MM.1S (cell line): ENCODE results near the gene OTX1.

Experiments
- DNase-seq: peaks from one replicate; pipeline ENCODE4 v3.0.0-alpha.2; 2015
- H2AFZ ChIP-seq: fragments of 300-600 bp; sonication (generic); 2 replicates; pipeline ENCODE4 v1.6.0; 2016; ENCODE audit warnings: antibody characterized with exemption, low read length
- H3F3A ChIP-seq: fragments of 300-600 bp; sonication (generic); 2 replicates; pipeline ENCODE4 v1.6.1; 2016; ENCODE audit warnings: mild to moderate bottlenecking, antibody characterized with exemption, low read length, moderate library complexity, mixed read lengths; ENCODE audit not compliant: insufficient read depth
- H3K27ac ChIP-seq: fragments of 300-600 bp; sonication (generic); 2 replicates; pipeline ENCODE4 v1.5.1; 2016; ENCODE audit warnings: mild to moderate bottlenecking, low read length
- H3K27me3 ChIP-seq: fragments of 300-600 bp; sonication (generic); replicated peaks from 2 replicates; pipeline ENCODE4 v1.6.0; 2016; ENCODE audit warnings: low read length; ENCODE audit not compliant: insufficient read depth
- H3K36me3 ChIP-seq: fragments of 300-600 bp; sonication (generic); replicated peaks from 2 replicates; pipeline ENCODE4 v1.6.1; 2016; ENCODE audit warnings: mild to moderate bottlenecking, low read length, mixed read lengths; ENCODE audit not compliant: insufficient read depth
- H3K4me1 ChIP-seq: fragments of 300-600 bp; sonication (generic); 2 replicates; pipeline ENCODE4 v1.6.1; 2016; ENCODE audit warnings: low read length, mixed read lengths
- H3K4me2 ChIP-seq: fragments of 300-600 bp; sonication (generic); 2 replicates; pipeline ENCODE4 v1.6.0; 2016; ENCODE audit warnings: low read depth, low read length
- H3K4me3 ChIP-seq: fragments of 300-600 bp; sonication (generic); 2 replicates; pipeline ENCODE4 v1.5.1; 2016; ENCODE audit warnings: low read length, mixed read lengths
- H3K79me2 ChIP-seq: fragments of 300-600 bp; sonication (generic); 2 replicates; pipeline ENCODE4 v1.6.1; 2016; ENCODE audit warnings: mixed run types, low read length, mixed read lengths
- H3K9ac ChIP-seq: fragments of 300-600 bp; sonication (generic); 2 replicates; pipeline ENCODE4 v1.6.1; 2016; ENCODE audit warnings: low read length, mixed read lengths
- H3K9me2 ChIP-seq: fragments of 300-600 bp; sonication (generic); replicated peaks from 2 replicates; pipeline ENCODE4 v1.6.1; 2016; ENCODE audit warnings: mild to moderate bottlenecking, low read length, mixed read lengths; ENCODE audit not compliant: insufficient read depth
- H3K9me3 ChIP-seq: fragments of 300-600 bp; sonication (generic); replicated peaks from 2 replicates; pipeline ENCODE4 v1.6.1; 2016; ENCODE audit warnings: mild to moderate bottlenecking, low read length, mixed read lengths; ENCODE audit not compliant: insufficient read depth
- H4K20me1 ChIP-seq: fragments of 300-600 bp; sonication (generic); 2 replicates; pipeline ENCODE4 v1.6.1; 2016; ENCODE audit warnings: mild to moderate bottlenecking, low read length, moderate library complexity, mixed read lengths; ENCODE audit not compliant: insufficient read depth
- EZH2 ChIP-seq: fragments of 300-600 bp; sonication (generic); optimal IDR thresholded peaks from 2 replicates; pipeline ENCODE3; 2017; ENCODE audit warnings: low read depth, mild to moderate bottlenecking, antibody characterized with exemption, low read length, mixed read lengths
- EZH2phosphoT487 ChIP-seq: fragments of 300-600 bp; sonication (generic); IDR thresholded peaks from 2 replicates; pipeline ENCODE4 v1.6.1; 2018; ENCODE audit warnings: antibody characterized with exemption, low read length
- TF ChIP-seq, protein P1 (sequence below): fragments of 300-600 bp; sonication (generic); IDR thresholded peaks from 2 replicates; pipeline ENCODE4 v1.5.1; 2016; ENCODE audit warnings: antibody characterized with exemption, low read length, mixed read lengths

Gene OTX1

DNA sequence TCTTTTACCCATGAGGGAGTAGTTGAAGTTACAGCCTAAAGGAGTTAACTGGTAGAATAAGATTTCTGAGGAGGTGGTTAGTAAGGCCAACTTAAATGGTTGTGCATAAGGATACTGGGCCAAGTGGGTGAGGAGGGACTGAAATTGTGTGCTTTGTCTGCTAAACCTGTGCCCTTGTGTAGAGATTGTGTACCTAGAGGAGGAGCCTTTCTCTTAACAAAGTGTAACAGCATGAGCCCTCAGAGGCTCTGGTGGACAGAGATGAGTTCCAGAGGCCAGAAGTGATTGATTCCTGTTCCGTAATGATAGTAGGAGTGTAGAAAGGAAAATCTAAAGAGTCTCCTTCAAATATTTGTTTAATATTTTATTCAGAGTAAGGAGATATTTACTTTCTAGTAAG lies 42.9 kb downstream of the OTX1 start:
- Histone ChIP-seq H3K9ac (no peak overlapping the region), H3K4me3 (no peak overlapping the region), H3K4me1 (no peaks in the 10 kb centered on the region), H3K79me2 (no peaks in the 10 kb centered on the region), H2AFZ (no peak overlapping the region), H3K4me2 (no peak overlapping the region), H4K20me1 (no peaks in the 10 kb centered on the region), H3F3A (no peaks in the 10 kb centered on the region), H3K27me3 (no peaks in the 10 kb centered on the region), H3K27ac (no peak overlapping the region), H3K9me2 (no peaks in the 10 kb centered on the region), H3K9me3 (no peaks in the 10 kb centered on the region), H3K36me3 (no peaks in the 10 kb centered on the region)
- TF ChIP-seq EZH2 (no peak), EZH2phosphoT487 (no peak)
- TF ChIP-seq, protein P1, sequence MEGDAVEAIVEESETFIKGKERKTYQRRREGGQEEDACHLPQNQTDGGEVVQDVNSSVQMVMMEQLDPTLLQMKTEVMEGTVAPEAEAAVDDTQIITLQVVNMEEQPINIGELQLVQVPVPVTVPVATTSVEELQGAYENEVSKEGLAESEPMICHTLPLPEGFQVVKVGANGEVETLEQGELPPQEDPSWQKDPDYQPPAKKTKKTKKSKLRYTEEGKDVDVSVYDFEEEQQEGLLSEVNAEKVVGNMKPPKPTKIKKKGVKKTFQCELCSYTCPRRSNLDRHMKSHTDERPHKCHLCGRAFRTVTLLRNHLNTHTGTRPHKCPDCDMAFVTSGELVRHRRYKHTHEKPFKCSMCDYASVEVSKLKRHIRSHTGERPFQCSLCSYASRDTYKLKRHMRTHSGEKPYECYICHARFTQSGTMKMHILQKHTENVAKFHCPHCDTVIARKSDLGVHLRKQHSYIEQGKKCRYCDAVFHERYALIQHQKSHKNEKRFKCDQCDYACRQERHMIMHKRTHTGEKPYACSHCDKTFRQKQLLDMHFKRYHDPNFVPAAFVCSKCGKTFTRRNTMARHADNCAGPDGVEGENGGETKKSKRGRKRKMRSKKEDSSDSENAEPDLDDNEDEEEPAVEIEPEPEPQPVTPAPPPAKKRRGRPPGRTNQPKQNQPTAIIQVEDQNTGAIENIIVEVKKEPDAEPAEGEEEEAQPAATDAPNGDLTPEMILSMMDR = no peak
- no peak for DNase-seq

DNA sequence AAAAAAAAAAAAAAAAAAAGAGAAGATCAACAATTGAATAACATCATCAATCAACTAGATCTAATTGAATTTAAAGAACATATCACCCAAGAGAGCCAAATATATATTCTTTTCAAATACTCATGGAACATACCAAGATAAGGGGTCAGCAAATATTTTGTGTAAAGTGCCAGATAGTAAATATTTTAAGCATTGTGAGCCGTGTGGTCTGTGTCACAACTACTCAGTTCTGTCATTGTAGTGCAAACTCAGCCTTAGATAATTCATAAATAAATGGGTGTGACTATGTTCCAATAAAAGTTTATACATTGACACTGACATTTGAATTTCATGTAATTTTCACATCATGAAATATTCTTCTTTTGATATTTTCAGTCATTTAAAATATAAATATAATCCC lies 45.9 kb downstream of the OTX1 start:
- Histone ChIP-seq H2AFZ (no peak overlapping the region), H3K4me3 (no peak overlapping the region), H3K79me2 (no peaks in the 10 kb centered on the region), H3K4me2 (no peak overlapping the region), H3K27me3 (no peaks in the 10 kb centered on the region), H3K9me3 (no peaks in the 10 kb centered on the region), H3K9ac (no peak overlapping the region), H3K4me1 (no peaks in the 10 kb centered on the region), H3K27ac (no peak overlapping the region), H3K36me3 (no peaks in the 10 kb centered on the region), H3K9me2 (no peaks in the 10 kb centered on the region), H3F3A (no peaks in the 10 kb centered on the region), H4K20me1 (no peaks in the 10 kb centered on the region)
- no peak for DNase-seq
- TF ChIP-seq EZH2 (no peak), EZH2phosphoT487 (no peak)
- TF ChIP-seq, protein P1 = no peak

DNA sequence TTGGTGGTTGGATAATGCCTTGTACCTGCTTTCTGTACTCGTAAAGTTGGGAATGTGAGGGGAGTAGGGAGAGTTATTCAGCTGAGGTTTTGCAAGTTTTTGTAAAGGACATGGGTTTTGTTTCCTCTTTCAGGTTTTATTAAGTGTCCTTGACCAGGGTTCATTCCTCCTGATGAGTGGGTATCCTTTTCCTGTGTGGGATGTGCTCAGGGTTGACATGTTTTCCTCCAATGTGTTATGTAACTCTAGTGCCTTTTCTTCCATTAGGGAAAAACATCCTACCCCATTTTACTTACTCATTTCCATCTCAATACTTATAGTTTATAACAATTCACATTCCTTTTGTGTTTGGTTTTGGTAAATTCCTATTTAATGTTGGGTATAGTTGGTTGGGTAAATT lies 48.4 kb downstream of the OTX1 start:
- H3F3A ChIP-seq = no peaks in the 10 kb centered on the region
- H3K36me3 ChIP-seq = no peaks in the 10 kb centered on the region
- no peak overlapping the region for H3K27ac ChIP-seq
- H3K79me2 ChIP-seq = no peaks in the 10 kb centered on the region
- H3K9me2 ChIP-seq = no peaks in the 10 kb centered on the region
- no peaks in the 10 kb centered on the region for H3K9me3 ChIP-seq
- H3K9ac ChIP-seq = no peak overlapping the region
- no peak for DNase-seq
- H3K4me1 ChIP-seq = no peaks in the 10 kb centered on the region
- no peaks in the 10 kb centered on the region for H3K27me3 ChIP-seq
- no peak overlapping the region for H3K4me3 ChIP-seq
- H2AFZ ChIP-seq = no peak overlapping the region
- no peaks in the 10 kb centered on the region for H4K20me1 ChIP-seq
- no peak overlapping the region for H3K4me2 ChIP-seq
- TF ChIP-seq EZH2 (no peak), EZH2phosphoT487 (no peak)
- TF ChIP-seq, protein P1 = no peak

DNA sequence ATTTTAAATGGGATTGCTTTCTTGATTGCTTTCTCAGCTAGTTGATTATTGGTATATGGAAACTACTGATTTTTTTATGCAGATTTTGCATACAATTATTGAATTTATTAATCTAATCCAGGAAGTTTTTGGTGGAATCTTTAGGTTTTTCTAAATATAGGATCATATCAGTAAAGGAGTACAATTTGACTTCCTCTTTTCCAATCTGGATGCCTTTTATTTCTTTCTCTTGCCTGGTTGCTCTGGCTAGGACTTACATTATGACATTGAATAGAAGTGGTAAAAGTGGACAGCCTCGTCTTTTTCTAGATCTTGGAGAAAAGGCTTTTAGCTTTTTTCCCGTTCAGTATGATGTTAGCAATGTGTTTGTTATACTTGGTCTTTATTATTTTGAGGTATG lies 51.3 kb downstream of the OTX1 start:
- no peak overlapping the region for H3K4me3 ChIP-seq
- H3K9ac ChIP-seq = no peak overlapping the region
- no peak overlapping the region for H2AFZ ChIP-seq
- no peaks in the 10 kb centered on the region for H3K27me3 ChIP-seq
- no peaks in the 10 kb centered on the region for H3K4me1 ChIP-seq
- H4K20me1 ChIP-seq = no peaks in the 10 kb centered on the region
- H3K27ac ChIP-seq = no peak overlapping the region
- DNase-seq = no peak
- TF ChIP-seq, protein P1 = no peak
- no peak for TF ChIP-seq EZH2
- no peak for TF ChIP-seq EZH2phosphoT487
- H3K79me2 ChIP-seq = no peaks in the 10 kb centered on the region
- no peak overlapping the region for H3K4me2 ChIP-seq
- no peaks in the 10 kb centered on the region for H3K36me3 ChIP-seq
- H3K9me3 ChIP-seq = no peaks in the 10 kb centered on the region
- H3K9me2 ChIP-seq = no peaks in the 10 kb centered on the region
- H3F3A ChIP-seq = no peaks in the 10 kb centered on the region
